IPS DF 6.9 (cell line): ENCODE results near the gene PLCD1.
A peak's percentile ranks its signal among the peaks of the same experiment; 100 is the strongest.
"Not testable (repeated sequence)": the region's sequence is repeated elsewhere in the genome, so short reads cannot be mapped to it uniquely, and the experiment has no call there.

Experiments used
- DNase-seq: peaks from one replicate; pipeline ENCODE4 v3.0.0-alpha.2; 2013; ENCODE audit warnings: low read depth, low spot score
- H3K27ac ChIP-seq: one replicate; pipeline ENCODE4 v1.5.1; 2013; ENCODE audit warnings: low read length, control low read depth
- H3K27me3 ChIP-seq: 2 replicates; pipeline ENCODE4 v1.6.1; 2013; ENCODE audit warnings: mild to moderate bottlenecking, low read length; ENCODE audit not compliant: control insufficient read depth, insufficient read depth
- H3K36me3 ChIP-seq: 2 replicates; pipeline ENCODE4 v1.6.1; 2013; ENCODE audit warnings: low read length; ENCODE audit not compliant: control insufficient read depth, insufficient read depth
- H3K4me1 ChIP-seq: 2 replicates; pipeline ENCODE4 v1.6.1; 2013; ENCODE audit warnings: low read length; ENCODE audit not compliant: control insufficient read depth, insufficient read depth
- H3K4me3 ChIP-seq: 2 replicates; pipeline ENCODE4 v1.5.1; 2013; ENCODE audit warnings: mild to moderate bottlenecking, low read length
- H3K9me3 ChIP-seq: 2 replicates; pipeline ENCODE4 v1.6.1; 2013; ENCODE audit warnings: low read length, inconsistent platforms; ENCODE audit not compliant: control insufficient read depth, insufficient read depth
- WGBS: extraction: QIAGEN DNeasy Blood & Tissue Kit; methylation state at CpG from one replicate; pipeline ENCODE4 v1.1.7; 2013; ENCODE audit warnings: mixed read lengths, missing lambda C conversion rate; ENCODE audit not compliant: insufficient read length, insufficient coverage; 5-methylcytosine and 5-hydroxymethylcytosine counted together

The PLCD1 gene

DNA sequence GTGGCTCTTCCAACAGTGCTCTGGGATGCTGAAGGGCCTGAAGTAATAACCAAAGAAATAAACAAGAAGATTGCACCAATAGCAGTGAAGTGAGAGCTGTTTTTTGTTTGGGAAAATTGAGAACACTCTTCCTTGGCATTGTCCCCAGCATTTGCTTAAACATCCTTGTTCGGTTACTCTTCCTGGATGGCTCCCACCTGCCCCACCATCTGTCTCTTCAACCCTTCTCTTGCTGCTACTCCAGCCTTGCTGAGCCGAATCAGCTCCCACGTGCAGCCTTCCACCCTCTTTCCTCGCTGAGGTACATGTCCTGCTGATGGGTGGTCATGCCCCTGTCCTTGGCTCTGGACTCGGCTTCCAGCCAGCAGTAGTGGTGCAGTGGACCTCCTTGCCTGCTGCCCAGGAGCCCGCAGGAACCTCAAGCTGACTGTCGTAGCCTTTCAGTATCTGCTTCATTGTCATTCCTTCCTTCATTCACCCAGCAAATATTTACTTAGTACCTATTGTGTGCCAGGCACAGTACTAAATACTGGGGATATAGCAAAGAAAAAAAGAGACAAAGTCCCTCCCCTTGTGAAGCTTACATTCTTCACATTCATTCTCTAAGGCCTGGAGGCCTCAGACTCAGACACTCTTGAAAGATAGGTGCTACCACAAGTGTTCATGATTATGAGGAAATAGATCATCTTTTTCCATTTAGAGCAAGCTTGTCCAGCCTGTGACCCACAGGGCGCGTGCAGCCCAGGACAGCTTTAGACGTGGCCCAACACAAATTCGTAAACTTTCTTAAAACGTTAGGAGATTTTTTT is 56.0 kb downstream of the PLCD1 start:
- H3K4me3 ChIP-seq = no peak overlapping the region
- H3K4me1 ChIP-seq = peaks cover 3% of the 10 kb centered on the region; the same call in 1 of the 2 replicates
- no peak for DNase-seq
- no peaks in the 10 kb centered on the region for H3K9me3 ChIP-seq
- H3K27me3 ChIP-seq = no peaks in the 10 kb centered on the region
- WGBS = no CpG with 5 or more reads among the region's 12 CpGs
- no peaks in the 10 kb centered on the region; the same call in 1 of the 2 replicates for H3K36me3 ChIP-seq
- no peak overlapping the region for H3K27ac ChIP-seq

DNA sequence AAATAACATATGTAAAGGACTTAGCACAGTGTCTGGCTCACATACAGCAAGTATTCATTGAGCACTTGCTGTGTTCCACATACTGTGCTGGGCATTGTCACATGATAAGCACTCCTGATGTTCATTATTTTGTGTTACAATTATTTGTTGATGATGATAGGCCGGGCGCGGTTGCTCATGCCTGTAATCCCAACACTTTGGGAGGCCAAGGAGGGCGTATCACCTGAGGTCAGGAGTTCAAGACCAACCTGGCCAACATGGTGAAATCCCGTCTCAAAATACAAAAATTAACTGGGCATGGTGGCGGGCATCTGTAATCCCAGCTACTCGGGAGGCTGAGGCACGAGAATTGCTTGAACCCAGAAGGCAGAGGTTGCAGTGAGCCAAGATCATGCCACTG is 57.4 kb downstream of the PLCD1 start:
- not testable (repeated sequence) for H3K9me3 ChIP-seq, H3K27me3 ChIP-seq, H3K27ac ChIP-seq, H3K4me3 ChIP-seq, H3K36me3 ChIP-seq, DNase-seq, H3K4me1 ChIP-seq
- no CpG with 5 or more reads among the region's 8 CpGs for WGBS

DNA sequence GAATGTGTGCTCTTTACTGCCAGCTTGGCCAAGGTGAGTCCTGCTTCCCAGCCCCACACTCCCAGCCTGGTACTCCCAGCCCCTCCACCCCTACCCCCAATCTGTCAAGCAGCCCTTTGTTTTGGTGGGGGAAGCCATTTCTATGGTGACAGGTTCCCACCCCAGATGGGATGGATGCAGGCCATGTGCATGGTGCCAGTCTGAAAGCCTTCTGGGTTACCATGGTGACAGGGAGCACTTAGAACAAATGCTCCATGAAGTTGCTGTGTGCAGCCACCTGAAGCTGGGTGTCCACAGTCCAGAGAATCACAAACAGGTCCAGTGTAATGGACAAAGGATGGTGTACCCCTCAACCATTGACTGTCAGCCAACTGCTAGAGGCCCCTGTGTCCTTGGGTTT is 58.0 kb downstream of the PLCD1 start:
- H3K9me3 ChIP-seq = no peaks in the 10 kb centered on the region
- H3K27me3 ChIP-seq = no peaks in the 10 kb centered on the region
- no peak for DNase-seq
- no peaks in the 10 kb centered on the region; the same call in 1 of the 2 replicates for H3K36me3 ChIP-seq
- H3K4me1 ChIP-seq = peaks cover 3% of the 10 kb centered on the region; the same call in 1 of the 2 replicates
- H3K27ac ChIP-seq = no peak overlapping the region
- no peak overlapping the region for H3K4me3 ChIP-seq

DNA sequence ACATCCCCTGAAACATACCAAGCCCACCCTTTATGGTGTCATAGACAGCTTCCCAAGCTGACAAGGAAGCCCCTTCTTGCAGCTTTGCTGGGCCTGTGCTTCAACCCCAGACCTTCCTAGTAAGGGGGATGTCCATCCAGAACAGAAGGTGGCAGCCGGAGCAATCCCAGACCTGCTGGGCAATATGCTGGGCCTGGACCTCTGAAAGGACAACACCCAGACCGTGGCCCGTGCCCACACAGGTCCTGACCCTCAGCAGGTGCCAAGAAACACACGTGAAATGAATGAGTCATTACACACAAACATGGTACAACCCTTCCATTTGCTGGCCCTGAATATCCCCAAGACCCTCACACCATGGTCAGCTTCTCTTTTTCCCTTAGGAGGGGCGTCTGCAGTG is 58.6 kb downstream of the PLCD1 start:
- no peaks in the 10 kb centered on the region for H3K27me3 ChIP-seq
- H3K4me3 ChIP-seq = no peak overlapping the region
- WGBS = no CpG with 5 or more reads among the region's 5 CpGs
- no peak for DNase-seq
- no peaks in the 10 kb centered on the region for H3K36me3 ChIP-seq
- no peak overlapping the region for H3K27ac ChIP-seq
- H3K4me1 ChIP-seq = peaks cover 3% of the 10 kb centered on the region; the same call in 1 of the 2 replicates
- H3K9me3 ChIP-seq = no peaks in the 10 kb centered on the region

DNA sequence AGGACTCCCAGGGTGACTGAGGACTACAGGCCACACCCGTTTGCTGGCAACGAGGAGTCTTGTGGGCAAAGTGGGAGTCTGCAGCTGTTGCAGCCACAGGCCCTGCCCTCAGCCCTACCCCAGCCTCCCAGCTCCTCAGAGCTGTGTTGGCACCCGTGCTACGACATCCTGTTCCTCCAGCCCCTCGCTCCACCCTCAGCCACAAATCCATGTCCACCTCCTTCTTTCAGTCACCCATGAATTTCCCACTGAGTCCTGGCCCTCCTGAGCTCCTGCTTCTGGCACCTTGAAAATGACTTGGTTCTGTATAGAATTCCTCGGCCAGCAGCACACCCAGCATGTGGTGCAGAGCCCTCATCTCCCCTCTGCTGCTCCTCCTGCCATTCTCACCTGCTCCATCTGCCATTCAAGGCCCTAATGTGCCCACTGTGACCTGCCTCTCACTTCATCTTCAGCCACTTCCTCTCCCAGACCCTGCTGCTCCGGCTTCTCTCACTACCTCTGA is 59.8 kb downstream of the PLCD1 start:
- Histone ChIP-seq H3K36me3 (no peaks in the 10 kb centered on the region), H3K4me3 (no peak overlapping the region), H3K27ac (no peak overlapping the region), H3K9me3 (no peaks in the 10 kb centered on the region), H3K4me1 (peaks cover 3% of the 10 kb centered on the region; the same call in 1 of the 2 replicates), H3K27me3 (no peaks in the 10 kb centered on the region)
- no CpG with 5 or more reads among the region's 7 CpGs for WGBS
- DNase-seq = no peak

DNA sequence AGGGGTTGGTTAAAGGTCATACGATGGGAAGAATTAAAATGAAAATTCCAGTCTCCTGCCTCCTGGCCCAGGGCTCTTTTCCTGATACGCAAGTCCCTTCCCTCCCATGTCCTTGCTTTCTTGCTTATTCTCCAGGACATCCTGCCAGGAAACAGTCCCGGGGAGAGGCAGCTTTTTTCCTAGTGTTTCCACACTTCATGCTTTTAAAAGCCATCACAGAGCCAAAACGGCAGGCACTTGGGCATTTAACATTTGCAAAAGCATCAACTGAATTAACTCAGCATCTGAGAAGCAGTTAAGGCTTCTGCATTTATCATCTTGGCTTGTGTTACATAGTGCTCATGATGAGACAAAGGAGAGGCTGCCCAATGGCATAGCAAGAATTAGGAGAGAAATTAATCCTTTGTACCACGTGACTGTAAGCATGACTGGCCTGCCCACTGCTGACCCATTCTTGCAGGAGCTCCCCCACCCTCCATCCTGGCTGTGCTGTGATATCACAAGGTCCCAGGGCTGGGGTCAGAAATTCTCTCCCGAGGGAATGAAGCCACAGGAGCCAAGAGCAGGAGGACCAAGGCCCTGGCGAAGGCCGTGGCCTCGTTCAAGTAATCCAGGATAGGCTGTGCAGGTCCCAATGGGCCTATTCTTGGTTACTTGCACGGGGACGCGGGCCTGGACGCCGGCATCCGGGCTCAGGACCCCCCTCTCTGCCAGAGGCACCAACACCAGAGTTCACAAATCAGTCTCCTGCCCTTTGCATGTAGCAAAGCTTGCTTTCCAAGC is 60.4 kb downstream of the PLCD1 start:
- no CpG with 5 or more reads among the region's 15 CpGs for WGBS
- Histone ChIP-seq H3K27ac (no peak overlapping the region), H3K4me3 (no peak overlapping the region), H3K4me1 (peaks cover 3% of the 10 kb centered on the region; the same call in 1 of the 2 replicates), H3K36me3 (no peaks in the 10 kb centered on the region), H3K9me3 (no peaks in the 10 kb centered on the region), H3K27me3 (no peaks in the 10 kb centered on the region)
- no peak for DNase-seq

DNA sequence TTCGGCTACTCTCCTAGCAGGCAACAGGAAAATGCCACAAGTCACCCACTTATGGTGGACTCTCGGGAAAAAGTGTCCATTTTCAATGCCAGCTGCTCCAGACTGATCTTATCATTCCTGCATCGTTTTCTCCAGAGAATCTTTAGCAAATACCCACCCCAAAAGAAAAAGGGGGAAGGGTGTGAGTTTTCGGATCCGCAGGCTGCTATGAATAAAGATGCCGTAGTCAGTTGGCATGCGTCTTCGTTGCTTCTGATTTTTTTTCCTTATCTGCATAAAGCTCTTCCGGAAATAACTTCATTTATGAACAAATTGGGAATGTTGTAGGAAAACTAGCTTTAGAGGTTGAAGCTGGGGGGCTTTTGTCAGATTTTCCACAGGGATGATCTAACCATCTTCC is 61.2 kb downstream of the PLCD1 start:
- no peak for DNase-seq
- H3K4me1 ChIP-seq = no peaks in the 10 kb centered on the region; the same call in 1 of the 2 replicates
- no peaks in the 10 kb centered on the region for H3K9me3 ChIP-seq
- H3K36me3 ChIP-seq = no peaks in the 10 kb centered on the region
- no peak overlapping the region for H3K27ac ChIP-seq
- H3K4me3 ChIP-seq = no peak overlapping the region
- no peaks in the 10 kb centered on the region for H3K27me3 ChIP-seq
- no CpG with 5 or more reads among the region's 9 CpGs for WGBS

DNA sequence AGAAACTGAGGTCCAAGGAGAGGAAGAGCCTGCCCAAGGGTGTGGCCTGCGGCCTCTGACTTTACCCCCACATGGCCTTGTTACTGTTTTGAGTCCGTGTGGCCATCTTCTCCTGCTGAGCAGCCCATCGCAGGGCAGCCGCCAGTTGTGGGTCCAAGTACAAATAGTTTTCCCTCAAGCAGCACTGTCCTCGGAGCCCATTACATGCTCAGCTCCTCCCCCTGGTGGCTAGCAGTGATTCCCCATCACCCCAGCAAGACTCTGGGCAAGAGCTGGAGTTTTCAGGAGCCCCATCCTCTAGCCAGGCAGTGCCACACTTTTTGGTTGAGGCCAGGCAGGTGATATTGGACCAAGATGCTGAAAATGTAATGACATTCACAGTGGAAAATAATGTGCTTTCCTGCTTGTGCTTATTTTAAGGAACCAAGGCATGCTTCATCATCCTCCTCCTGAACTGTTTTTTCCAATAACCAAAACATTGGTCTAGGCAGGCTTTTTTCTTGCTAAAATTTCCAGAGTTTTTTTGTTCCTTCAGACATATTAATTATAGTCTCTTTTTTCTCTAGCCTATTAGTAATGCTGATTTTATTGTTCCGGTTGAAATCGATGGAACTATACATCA is 62.1 kb downstream of the PLCD1 start:
- H3K27me3 ChIP-seq = no peaks in the 10 kb centered on the region
- no peaks in the 10 kb centered on the region for H3K36me3 ChIP-seq
- H3K9me3 ChIP-seq = no peaks in the 10 kb centered on the region
- no CpG with 5 or more reads among the region's 7 CpGs for WGBS
- H3K4me1 ChIP-seq = no peaks in the 10 kb centered on the region; the same call in 1 of the 2 replicates
- no peak overlapping the region for H3K4me3 ChIP-seq
- no peak overlapping the region for H3K27ac ChIP-seq
- DNase-seq = peak; percentile 66

DNA sequence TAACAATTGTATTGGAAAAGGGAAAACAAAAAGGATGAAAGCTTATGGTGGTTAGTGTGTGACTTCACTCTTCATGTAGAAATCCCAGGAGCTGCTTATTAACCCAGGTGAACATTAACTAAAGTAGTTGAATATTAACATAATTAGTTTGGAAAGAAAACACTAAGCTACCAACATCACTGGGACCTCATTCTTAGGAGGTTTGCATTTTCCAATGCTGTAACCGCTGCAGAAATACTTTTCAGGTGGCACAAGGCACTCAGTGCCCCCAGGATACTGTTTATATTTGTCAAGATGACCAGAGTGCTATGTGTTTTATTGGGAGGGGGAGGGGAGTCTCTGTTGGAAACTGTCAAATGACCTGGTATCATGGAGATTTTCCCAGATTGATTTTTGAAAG is 64.7 kb downstream of the PLCD1 start:
- Histone ChIP-seq H3K27ac (no peak overlapping the region), H3K36me3 (no peaks in the 10 kb centered on the region), H3K4me3 (no peak overlapping the region), H3K9me3 (no peaks in the 10 kb centered on the region), H3K27me3 (no peaks in the 10 kb centered on the region), H3K4me1 (no peaks in the 10 kb centered on the region; the same call in none of the 2 replicates)
- no peak for DNase-seq
- no CpG with 5 or more reads among the region's 1 CpG for WGBS

DNA sequence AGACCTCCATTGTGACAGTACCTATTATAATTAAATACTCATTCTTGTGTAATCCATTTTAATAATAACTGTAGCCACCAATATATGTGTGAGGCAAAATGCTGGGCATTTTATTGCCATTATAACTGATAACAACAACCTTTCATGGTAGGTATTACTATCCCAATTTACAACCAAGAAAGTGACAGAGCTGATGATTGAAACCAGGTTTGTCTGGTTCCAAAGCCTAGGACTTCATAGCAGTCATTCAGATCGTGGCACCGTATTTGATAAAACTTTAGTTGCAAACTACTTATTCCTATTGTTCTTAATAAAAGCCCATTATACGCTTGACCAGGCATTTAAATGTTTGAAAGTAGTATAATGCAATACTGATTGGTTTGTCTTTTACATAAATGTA is 65.3 kb downstream of the PLCD1 start:
- Histone ChIP-seq H3K27me3 (no peaks in the 10 kb centered on the region), H3K4me3 (no peak overlapping the region), H3K4me1 (no peaks in the 10 kb centered on the region; the same call in none of the 2 replicates), H3K9me3 (no peaks in the 10 kb centered on the region), H3K36me3 (no peaks in the 10 kb centered on the region), H3K27ac (no peak overlapping the region)
- no CpG with 5 or more reads among the region's 3 CpGs for WGBS
- DNase-seq = no peak
